Activated CD4-positive, alpha-beta T cell treated with anti-CD3 and anti-CD28 coated beads for 36 hours (primary cell): Measurements from ENCODE around the gene SORBS2. TPM values are rescaled to one million over a fixed set of nuclear protein-coding genes. Genes with fewer than 3 reads are reported as not detected.

Experiments used
- ATAC-seq: fragments of 200-7000 bp; cut with Tn5 transposase; one replicate; pipeline ENCODE4 v1.10.0; 2021; ENCODE audit warnings: mild to moderate bottlenecking, moderate library complexity
- CTCF ChIA-PET: fragments of 350-600 bp; sonication (Branson Sonifier 250); formaldehyde crosslinking; loops from one replicate; lab custom pipeline; 2021; ENCODE audit warnings: antibody characterized with exemption; lab: Charles Lee
- POLR2A ChIA-PET: fragments of 350-600 bp; sonication (Branson Sonifier 250); formaldehyde crosslinking; loops from one replicate; lab custom pipeline; 2021; ENCODE audit warnings: antibody characterized with exemption, inconsistent platforms; lab: Charles Lee
- DNase-seq: peaks from one replicate; pipeline ENCODE4 v3.0.0-alpha.2; 2020
- H3K27ac Mint-ChIP-seq: one replicate; pipeline ENCODE4 v1.8.0; 2021; ENCODE audit warnings: mixed read lengths
- H3K27me3 Mint-ChIP-seq: one replicate; pipeline ENCODE4 v1.8.0; 2021; ENCODE audit warnings: mixed read lengths
- H3K36me3 Mint-ChIP-seq: one replicate; pipeline ENCODE4 v1.8.0; 2021; ENCODE audit warnings: low read depth, mixed read lengths
- H3K4me1 Mint-ChIP-seq: one replicate; pipeline ENCODE4 v1.8.0; 2021; ENCODE audit warnings: mixed read lengths
- H3K4me3 Mint-ChIP-seq: one replicate; pipeline ENCODE4 v1.8.0; 2021; ENCODE audit warnings: mild to moderate bottlenecking, moderate library complexity, mixed read lengths
- H3K9me3 Mint-ChIP-seq: one replicate; pipeline ENCODE4 v1.8.0; 2021; ENCODE audit warnings: low read depth, mixed read lengths
- intact Hi-C, 2 experiments: fragments of 100-400 bp; cut with DNase I in 1 of 2; cut with micrococcal nuclease in 1 of 2; formaldehyde crosslinking; loops; one replicate each; pipeline versions ENCODE4 v1.14.2 to v1.15.1; 2022 to 2024; cut with DNase I, micrococcal nuclease
- total RNA-seq, 2 experiments: library from RNA; stranded (reverse); gene quantifications; one replicate each; pipeline ENCODE4 v1.2.3, GENCODE V29; 2021

SORBS2 gene
- total RNA-seq, 2 experiments from 2014 or later, result not detected

DNA sequence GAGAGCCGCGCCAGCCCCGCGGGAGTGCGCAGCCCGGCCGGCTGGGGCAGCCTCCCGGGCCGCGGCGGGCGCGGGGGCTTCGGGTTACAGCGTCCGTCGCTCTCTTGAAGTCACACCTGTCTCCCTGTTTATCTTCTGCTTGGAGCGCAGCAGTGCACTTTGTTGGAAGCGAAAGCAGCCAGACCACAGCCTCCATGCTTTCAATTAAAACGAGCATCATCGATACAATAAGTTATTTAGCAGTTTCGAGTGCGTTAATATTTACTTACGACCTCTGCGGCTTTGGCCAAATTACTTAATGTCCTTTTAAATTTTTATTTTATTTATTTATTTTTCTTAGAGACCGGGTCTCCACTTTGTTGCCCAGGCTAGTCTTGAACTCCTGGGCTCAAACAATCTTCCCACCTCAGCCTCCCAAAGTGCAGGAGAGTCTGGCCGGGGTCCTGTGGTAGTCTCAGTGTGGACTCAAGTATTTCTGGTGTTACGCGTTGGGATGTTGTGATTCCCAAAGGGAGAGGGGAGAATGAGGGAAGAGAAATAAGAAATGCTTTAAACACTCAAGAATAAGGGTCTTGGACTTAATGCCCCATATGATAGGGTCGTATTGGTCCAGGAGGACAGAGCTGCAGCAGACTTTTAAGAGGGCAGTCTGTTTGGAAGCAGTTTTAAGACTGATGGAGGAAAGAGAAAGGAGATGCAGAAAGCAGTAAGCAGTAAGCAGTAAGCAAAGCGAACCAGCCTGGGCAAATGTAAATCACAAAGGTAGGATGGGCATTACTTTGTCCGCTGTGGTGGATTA is 276.2 kb downstream of the SORBS2 start:
- Mint-ChIP-seq H3K9me3 (no peaks in the 10 kb centered on the region), H3K36me3 (no peaks in the 10 kb centered on the region), H3K4me3 (peak overlapping the region; percentile 7), H3K27me3 (peaks cover 27% of the 10 kb centered on the region), H3K27ac (no peak overlapping the region), H3K4me1 (peaks cover 3% of the 10 kb centered on the region)
- POLR2A ChIA-PET, result no interaction called here
- DNase-seq, result no peak
- CTCF ChIA-PET, result interaction anchor here (0.6 kb wide), 1 partner anchor 333 kb away, joined by 3 read pairs; no protein-coding TSS in a partner anchor
- ATAC-seq, result no peak
- intact Hi-C loops, result loop anchor here in 1 of 2 experiments (2.0 kb wide), 1 partner anchor 61 kb away; no protein-coding TSS in a partner anchor
